B cell (primary cell): ENCODE data around the gene NCSTN. TPM values are rescaled to one million over a fixed set of nuclear protein-coding genes. Genes with fewer than 3 reads are reported as not detected.

Source experiments
- ATAC-seq: fragments of 200-7000 bp; cut with Tn5 transposase; one replicate; pipeline ENCODE4 v1.10.0; 2021; ENCODE audit warnings: low read depth, mild to moderate bottlenecking, moderate number of reproducible peaks, moderate library complexity
- CTCF ChIA-PET: fragments of 350-600 bp; sonication (Branson Sonifier 250); formaldehyde crosslinking; loops from one replicate; lab custom pipeline; 2021; ENCODE audit warnings: antibody characterized with exemption, inconsistent platforms; lab: Charles Lee
- POLR2A ChIA-PET: fragments of 350-600 bp; sonication (Branson Sonifier 250); formaldehyde crosslinking; loops from one replicate; lab custom pipeline; 2021; ENCODE audit warnings: antibody characterized with exemption; lab: Charles Lee
- DNase-seq: peaks from one replicate; pipeline ENCODE4 v3.0.0; 2013
- H2AFZ ChIP-seq: 2 replicates; pipeline ENCODE4 v1.6.1; 2012; ENCODE audit warnings: mild to moderate bottlenecking, low read depth, low read length; ENCODE audit not compliant: insufficient read depth, poor library complexity, severe bottlenecking
- H3K27ac ChIP-seq, 2 donors: 1 replicate in 1 of 2; 2 replicates in 1 of 2; pipeline ENCODE4 v1.5.1; 2012 to 2013; ENCODE audit warnings: low read length in 2 of 2, mild to moderate bottlenecking in 2 of 2, moderate library complexity in 1 of 2
- H3K27me3 ChIP-seq, 4 experiments: fragments of 200-600 bp in 1 of 4; sonication (generic) in 1 of 4; replicated peaks in 1 of 4; 1 replicate in 2 of 4; 2 replicates in 2 of 4; pipeline versions ENCODE4 v1.6.1 to v1.7.0; 2013 to 2016; ENCODE audit warnings: low read length in 3 of 4, mild to moderate bottlenecking in 2 of 4, mixed read lengths in 1 of 4, moderate library complexity in 1 of 4; ENCODE audit not compliant: insufficient read depth in 4 of 4, control insufficient read depth in 3 of 4; ENCODE audit errors: control extremely low read depth in 1 of 4
- H3K36me3 ChIP-seq, 2 experiments: replicated peaks in 1 of 2; 1 replicate in 1 of 2; 2 replicates in 1 of 2; pipeline versions ENCODE4 v1.6.1 to v1.7.1; 2013; ENCODE audit warnings: low read length in 1 of 2; ENCODE audit not compliant: insufficient read depth in 2 of 2, control insufficient read depth in 1 of 2; ENCODE audit errors: control extremely low read depth in 1 of 2, extremely low read depth in 1 of 2
- H3K4me1 ChIP-seq, 2 donors: fragments of 200-600 bp in 1 of 2; sonication (generic) in 1 of 2; 1 replicate in 1 of 2; 2 replicates in 1 of 2; pipeline versions ENCODE4 v1.5.1 to v1.6.1; 2013 to 2017; ENCODE audit warnings: low read length in 2 of 2; ENCODE audit not compliant: control insufficient read depth in 2 of 2, insufficient read depth in 2 of 2
- H3K4me2 ChIP-seq: replicated peaks from 2 replicates; pipeline ENCODE3; 2012; ENCODE audit warnings: mild to moderate bottlenecking, low read depth, low read length; ENCODE audit not compliant: poor library complexity, severe bottlenecking
- H3K4me3 ChIP-seq, 5 experiments: fragments of 200-600 bp in 1 of 5; sonication (generic) in 1 of 5; 1 replicate in 3 of 5; 2 replicates in 2 of 5; pipeline versions ENCODE4 v1.5.1 to v1.7.0; 2011 to 2016; ENCODE audit warnings: low read length in 4 of 5, mild to moderate bottlenecking in 4 of 5, low read depth in 2 of 5, control low read depth in 1 of 5, moderate library complexity in 1 of 5; ENCODE audit not compliant: insufficient read depth in 1 of 5; ENCODE audit errors: control extremely low read depth in 1 of 5, extremely low read depth in 1 of 5
- H3K79me2 ChIP-seq: fragments of 200-600 bp; sonication (generic); one replicate; pipeline ENCODE4 v1.6.0; 2016; ENCODE audit warnings: low read length; ENCODE audit not compliant: control insufficient read depth, insufficient read depth
- H3K9ac ChIP-seq: fragments of 200-600 bp; sonication (generic); 2 replicates; pipeline ENCODE4 v1.6.1; 2017; ENCODE audit warnings: mild to moderate bottlenecking, low read length, moderate library complexity
- H3K9me3 ChIP-seq, 3 donors: one replicate each; pipeline versions ENCODE4 v1.6.1 to v1.7.1; 2013; ENCODE audit warnings: low read length in 2 of 3; ENCODE audit not compliant: control insufficient read depth in 2 of 3, insufficient read depth in 1 of 3; ENCODE audit errors: control extremely low read depth in 1 of 3
- H4K20me1 ChIP-seq: 2 replicates; pipeline ENCODE4 v1.6.0; 2012; ENCODE audit warnings: mild to moderate bottlenecking, low read length; ENCODE audit not compliant: insufficient read depth, control insufficient read depth, poor library complexity, severe bottlenecking
- H3K27ac Mint-ChIP-seq: one replicate; pipeline ENCODE4 v1.8.0; 2021; ENCODE audit warnings: mixed read lengths
- H3K27me3 Mint-ChIP-seq: one replicate; pipeline ENCODE4 v1.8.0; 2021; ENCODE audit warnings: mixed read lengths
- H3K4me1 Mint-ChIP-seq: one replicate; pipeline ENCODE4 v1.8.0; 2021; ENCODE audit warnings: mixed read lengths
- H3K4me3 Mint-ChIP-seq: one replicate; pipeline ENCODE4 v1.8.0; 2021; ENCODE audit warnings: mixed read lengths
- H3K9me3 Mint-ChIP-seq: one replicate; pipeline ENCODE4 v1.8.0; 2022; ENCODE audit warnings: mixed read lengths; ENCODE audit not compliant: insufficient read depth
- CTCF ChIP-seq: fragments of 200-600 bp; IDR thresholded peaks from one replicate; pipeline ENCODE4 v1.8.0; 2022; ENCODE audit warnings: antibody characterized with exemption, mild to moderate bottlenecking
- EZH2 ChIP-seq: IDR thresholded peaks from 2 replicates; pipeline ENCODE4 v1.6.1; 2012; ENCODE audit warnings: borderline replicate concordance, low read depth, mild to moderate bottlenecking, moderate library complexity, low read length; ENCODE audit not compliant: insufficient read depth, poor library complexity, severe bottlenecking
- WGBS: methylation state at CpG from one replicate; pipeline ENCODE4 v1.1.5; 2013; ENCODE audit warnings: missing lambda C conversion rate; ENCODE audit not compliant: insufficient coverage; 5-methylcytosine and 5-hydroxymethylcytosine counted together
- intact Hi-C: fragments of 100-400 bp; cut with micrococcal nuclease; formaldehyde crosslinking; loops from one replicate; pipeline ENCODE4 v1.10.0; 2022
- polyA plus RNA-seq: library from polyadenylated mRNA; depleted of rRNA; stranded (reverse); fragments of >200 nt; gene quantifications from 2 replicates; pipeline ENCODE4 v1.2.3, GENCODE V29; 2012
- total RNA-seq, 2 donors: library from RNA; stranded (reverse); fragments of 120-200 nt in 1 of 2; gene quantifications; 1 replicate in 1 of 2; 2 replicates in 1 of 2; pipeline versions ENCODE4 v1.2.3 to v1.2.4, GENCODE V29; 2013 to 2022

NCSTN gene
- total and polyA plus RNA-seq, 2 donors (not counting 1 experiment from before 2014, with no cell fraction given), result 95.1 to 110 TPM

GRCh38 chr1:160322831-160323230 is 20.4 kb upstream of the NCSTN start:
- H2AFZ ChIP-seq, result no peak overlapping the region
- H3K27me3 Mint-ChIP-seq, result no peaks in the 10 kb centered on the region
- no peaks in the 10 kb centered on the region for H3K4me1 ChIP-seq
- H3K27ac Mint-ChIP-seq, result no peak overlapping the region
- no CpG with 5 or more reads among the region's 6 CpGs for WGBS
- H3K4me3 Mint-ChIP-seq, result no peak overlapping the region
- intact Hi-C loops, result no loop called here
- peaks cover 6% of the 10 kb centered on the region for H4K20me1 ChIP-seq
- no peak for TF ChIP-seq CTCF
- H3K27me3 ChIP-seq, result no peaks in the 10 kb centered on the region
- no peak overlapping the region for H3K9ac ChIP-seq
- no peak overlapping the region for H3K4me2 ChIP-seq
- peaks cover 3 to 80% of the 10 kb centered on the region in 2 experiments for H3K36me3 ChIP-seq
- H3K27ac ChIP-seq, result no peak overlapping the region
- ChIA-PET CTCF (no interaction called here), POLR2A (no interaction called here)
- H3K4me1 Mint-ChIP-seq, result peaks cover 6% of the 10 kb centered on the region
- peaks cover 20% of the 10 kb centered on the region for H3K79me2 ChIP-seq
- no peaks in the 10 kb centered on the region for H3K9me3 Mint-ChIP-seq
- DNase-seq, result no peak
- no peaks in the 10 kb centered on the region for H3K9me3 ChIP-seq
- ATAC-seq, result no peak
- no peak overlapping the region for H3K4me3 ChIP-seq

- Mint-ChIP-seq H3K27ac (peak overlapping the region; percentile 23), H3K4me1 (peaks cover 4% of the 10 kb centered on the region), H3K9me3 (no peaks in the 10 kb centered on the region), H3K27me3 (no peaks in the 10 kb centered on the region), H3K4me3 (no peak overlapping the region)
- H3K9me3 ChIP-seq, result no peaks in the 10 kb centered on the region
- H3K4me3 ChIP-seq, result no peak overlapping the region
- no peak for ATAC-seq
- CTCF ChIA-PET, result interaction anchor here (0.7 kb wide), 1 partner anchor 34 kb away, joined by 3 read pairs; no protein-coding TSS in a partner anchor
- DNase-seq, result no peak
- H3K79me2 ChIP-seq, result peaks cover 14% of the 10 kb centered on the region
- no peak overlapping the region for H3K27ac ChIP-seq
- H3K36me3 ChIP-seq, result peaks cover 1 to 86% of the 10 kb centered on the region in 2 experiments
- H2AFZ ChIP-seq, result no peak overlapping the region
- intact Hi-C loops, result no loop called here
- POLR2A ChIA-PET, result no interaction called here
- H3K27me3 ChIP-seq, result no peaks in the 10 kb centered on the region
- no peak overlapping the region for H3K4me2 ChIP-seq
- H3K4me1 ChIP-seq, result no peaks in the 10 kb centered on the region
- peaks cover 4% of the 10 kb centered on the region for H4K20me1 ChIP-seq
- no CpG with 5 or more reads among the region's 4 CpGs for WGBS
- H3K9ac ChIP-seq, result no peak overlapping the region
- no peak for TF ChIP-seq EZH2
- no peak for TF ChIP-seq CTCF
These were observed 17.9 kb upstream of the NCSTN start for GRCh38 chr1:160325252-160325651.
